A673 (cell line): Measurements from ENCODE around the gene SWT1. TPM values are rescaled to one million over a fixed set of nuclear protein-coding genes. Genes with fewer than 3 reads are reported as not detected.

Experiments used
- BruUV-seq: library from RNA; stranded (reverse); fragments of 400-500 nt; replicated peaks from 2 replicates; lab custom pipeline; 2021; lab: Mats Ljungman, UMichigan
- CTCF ChIA-PET: fragments of 300-600 bp; sonication (Branson Sonifier 250); formaldehyde crosslinking; loops from one replicate; lab custom pipeline; 2022; ENCODE audit warnings: antibody characterized with exemption; lab: Charles Lee
- POLR2A ChIA-PET: fragments of 300-600 bp; sonication (Branson Sonifier 250); formaldehyde crosslinking; loops from one replicate; lab custom pipeline; 2022; ENCODE audit warnings: antibody characterized with exemption; ENCODE audit not compliant: low non-redundant PET; lab: Charles Lee
- DNase-seq: peaks from one replicate; pipeline ENCODE4 v3.0.0-alpha.2; 2015; ENCODE audit warnings: low spot score
- H3K27ac ChIP-seq: fragments of 200-600 bp; sonication (generic); 2 replicates; pipeline ENCODE4 v1.5.1; 2016; ENCODE audit warnings: mixed run types, low read depth, mild to moderate bottlenecking, mixed read lengths, antibody characterized with exemption, low read length; ENCODE audit not compliant: poor library complexity, severe bottlenecking
- H3K27me3 ChIP-seq: fragments of 200-600 bp; sonication (generic); replicated peaks from 2 replicates; pipeline ENCODE4 v1.6.1; 2017; ENCODE audit warnings: mixed run types, low read depth, mild to moderate bottlenecking, mixed read lengths, antibody characterized with exemption, low read length; ENCODE audit not compliant: insufficient read depth, poor library complexity
- H3K36me3 ChIP-seq: fragments of 200-600 bp; sonication (generic); 2 replicates; pipeline ENCODE4 v1.6.1; 2016; ENCODE audit warnings: mixed run types, mild to moderate bottlenecking, mixed read lengths, antibody characterized with exemption, low read length; ENCODE audit not compliant: insufficient read depth, poor library complexity, severe bottlenecking
- H3K4me1 ChIP-seq: fragments of 200-600 bp; sonication (generic); 2 replicates; pipeline ENCODE4 v1.6.1; 2017; ENCODE audit warnings: mixed run types, mild to moderate bottlenecking, mixed read lengths, antibody characterized with exemption, low read length; ENCODE audit not compliant: insufficient read depth, poor library complexity, severe bottlenecking
- H3K4me3 ChIP-seq: fragments of 200-600 bp; sonication (generic); 2 replicates; pipeline ENCODE4 v1.5.1; 2016; ENCODE audit warnings: low read depth, mixed run types, mild to moderate bottlenecking, mixed read lengths, low read length; ENCODE audit not compliant: poor library complexity, severe bottlenecking
- H3K9me3 ChIP-seq: fragments of 200-600 bp; sonication (generic); 2 replicates; pipeline ENCODE4 v1.6.1; 2016; ENCODE audit warnings: mixed run types, low read depth, mild to moderate bottlenecking, mixed read lengths, antibody characterized with exemption, low read length; ENCODE audit not compliant: poor library complexity, severe bottlenecking
- CTCF ChIP-seq: fragments of 300-800, 200-600 bp; sonication (generic); conservative IDR thresholded peaks from 2 replicates; pipeline ENCODE4 v1.5.1; 2017; ENCODE audit warnings: low read depth, mild to moderate bottlenecking, antibody characterized with exemption, low read length, moderate library complexity, mixed read lengths
- EZH2 ChIP-seq: fragments of 200-600 bp; sonication (generic); IDR thresholded peaks from 2 replicates; pipeline ENCODE4 v1.6.1; 2017; ENCODE audit warnings: borderline replicate concordance, low read depth, mild to moderate bottlenecking, mixed read lengths, antibody characterized with exemption, low read length; ENCODE audit not compliant: poor library complexity, severe bottlenecking
- intact Hi-C: fragments of 100-400 bp; cut with micrococcal nuclease; formaldehyde crosslinking; loops from one replicate; pipeline ENCODE4 v1.10.0; 2022; ENCODE audit not compliant: unreplicated experiment
- total RNA-seq: library from RNA; stranded (reverse); gene quantifications from 2 replicates; pipeline ENCODE4 v1.2.3, GENCODE V29; 2021

SWT1 gene
- total RNA-seq, 1 experiment from 2014 or later, result 3.3 TPM

- Histone ChIP-seq H3K4me1 (no peaks in the 10 kb centered on the region), H3K27me3 (no peaks in the 10 kb centered on the region), H3K4me3 (no peak overlapping the region), H3K9me3 (no peaks in the 10 kb centered on the region), H3K36me3 (no peaks in the 10 kb centered on the region), H3K27ac (no peak overlapping the region)
- CTCF ChIA-PET, result no interaction called here
- no peak for DNase-seq
- TF ChIP-seq EZH2 (no peak), CTCF (no peak)
- BruUV-seq, result no TSS peak
- intact Hi-C loops, result no loop called here
- POLR2A ChIA-PET, result no interaction called here
These were observed 80.7 kb downstream of the SWT1 start for GRCh38 chr1:185237661-185238060.

GRCh38 chr1:185238447-185238846 is 81.5 kb downstream of the SWT1 start:
- ChIA-PET CTCF (no interaction called here), POLR2A (no interaction called here)
- peak; percentile 12 for DNase-seq
- no peaks in the 10 kb centered on the region for H3K9me3 ChIP-seq
- H3K4me1 ChIP-seq, result no peaks in the 10 kb centered on the region
- no peaks in the 10 kb centered on the region for H3K27me3 ChIP-seq
- H3K4me3 ChIP-seq, result no peak overlapping the region
- H3K27ac ChIP-seq, result no peak overlapping the region
- TF ChIP-seq CTCF (peak; percentile 45), EZH2 (no peak)
- no peaks in the 10 kb centered on the region for H3K36me3 ChIP-seq
- intact Hi-C loops, result no loop called here
- BruUV-seq, result no TSS peak

- intact Hi-C loops, result no loop called here
- H3K36me3 ChIP-seq, result no peaks in the 10 kb centered on the region
- no TSS peak for BruUV-seq
These were observed 82.9 kb downstream of the SWT1 start for GRCh38 chr1:185239861-185240260.

More at GRCh38 chr1:185239861-185240260, 82.9 kb downstream of the SWT1 start:
- Histone ChIP-seq H3K9me3 (no peaks in the 10 kb centered on the region), H3K4me3 (no peak overlapping the region), H3K4me1 (no peaks in the 10 kb centered on the region), H3K27me3 (no peaks in the 10 kb centered on the region), H3K27ac (no peak overlapping the region)
- POLR2A ChIA-PET, result no interaction called here
- no peak for DNase-seq
- TF ChIP-seq CTCF (no peak), EZH2 (no peak)
- CTCF ChIA-PET, result no interaction called here
